HG02571 (cell line): ENCODE results near the gene CDH11.
A peak's percentile ranks its signal among the peaks of the same experiment; 100 is the strongest.

ENCODE experiments used
- ATAC-seq: cut with Tn5 transposase; IDR thresholded peaks from one replicate; pipeline ENCODE4 v1.9.1; 2021; ENCODE audit warnings: mild to moderate bottlenecking, moderate library complexity; ENCODE audit not compliant: unreplicated experiment

Gene CDH11

DNA sequence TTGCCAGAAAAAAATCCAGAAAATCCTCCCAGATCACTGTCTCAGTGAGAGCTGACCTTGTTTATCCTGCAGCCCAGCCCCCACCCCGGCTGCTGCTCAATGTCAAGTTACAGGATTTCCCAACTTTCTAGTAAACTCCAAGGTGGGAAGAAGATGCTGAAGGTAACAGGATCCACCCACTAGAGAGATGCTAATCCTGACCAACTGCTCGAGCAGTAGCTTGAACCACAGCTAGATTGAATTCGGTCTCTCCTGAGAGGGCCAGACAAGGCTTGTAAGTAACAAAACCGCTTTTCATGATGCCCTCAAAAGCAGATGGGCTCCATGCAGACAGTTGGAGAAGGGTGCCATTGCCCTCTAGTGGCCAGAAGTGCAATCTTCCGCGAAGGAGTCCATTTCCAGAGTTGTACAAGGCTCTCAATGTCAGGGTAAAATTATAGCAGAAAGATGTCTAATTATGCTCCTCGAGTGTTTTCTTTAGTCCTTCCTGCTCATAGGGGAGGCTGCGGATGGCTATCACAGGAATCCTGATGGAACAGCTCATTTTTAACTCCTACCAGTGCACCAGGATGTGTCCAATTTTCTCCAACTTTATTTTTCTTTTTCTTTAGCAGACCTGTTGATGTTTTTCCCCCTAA is 3.9 kb downstream of the CDH11 start:
- ATAC-seq = peak; percentile 79

DNA sequence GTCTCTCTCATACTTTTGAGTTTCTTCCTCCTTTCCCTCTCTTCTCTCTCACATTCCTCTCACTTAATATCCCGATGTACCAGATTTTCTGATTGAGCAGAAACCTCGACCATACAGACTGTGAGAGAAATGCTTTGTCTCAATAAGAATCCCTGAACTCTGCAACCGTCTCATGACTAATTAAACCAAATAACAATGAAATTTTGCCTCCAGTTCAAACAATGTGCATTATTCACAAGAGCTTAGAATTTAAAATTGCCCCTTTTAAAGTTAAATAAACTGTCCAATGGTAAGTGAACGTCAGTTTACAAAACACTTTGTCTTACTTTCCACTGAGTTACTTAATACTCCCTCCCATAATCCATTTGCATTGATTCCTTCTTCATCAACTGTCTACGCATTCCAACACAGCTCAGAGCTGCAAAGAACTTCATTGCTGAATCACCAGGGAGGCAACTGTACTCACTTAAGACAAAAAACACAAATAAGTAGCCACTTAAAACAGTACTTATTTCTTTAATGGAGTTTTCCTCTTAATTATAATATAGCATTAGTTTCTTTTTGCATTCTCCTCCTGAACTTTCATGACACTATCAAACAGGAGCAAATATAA is 4.9 kb downstream of the CDH11 start:
- no peak for ATAC-seq

DNA sequence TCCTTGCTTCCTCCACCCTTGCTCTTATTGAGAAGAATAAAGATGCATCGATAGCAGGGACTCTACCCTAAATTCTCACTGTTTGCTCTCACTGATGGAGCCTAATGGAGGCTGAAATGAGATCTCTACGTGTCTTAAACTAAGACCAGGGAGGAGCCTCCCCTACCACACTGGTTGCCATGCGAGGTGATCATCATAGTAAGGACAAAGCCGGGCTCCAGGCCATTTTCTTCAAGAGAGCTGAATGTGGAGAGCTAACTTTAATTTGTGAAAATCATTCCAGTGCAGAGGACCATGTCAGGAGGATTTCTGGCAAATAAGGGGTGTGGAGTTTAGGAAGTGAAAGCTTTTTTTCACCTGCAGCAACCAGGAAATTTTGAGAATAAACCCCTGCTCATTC is 5.6 kb downstream of the CDH11 start:
- ATAC-seq = no peak

DNA sequence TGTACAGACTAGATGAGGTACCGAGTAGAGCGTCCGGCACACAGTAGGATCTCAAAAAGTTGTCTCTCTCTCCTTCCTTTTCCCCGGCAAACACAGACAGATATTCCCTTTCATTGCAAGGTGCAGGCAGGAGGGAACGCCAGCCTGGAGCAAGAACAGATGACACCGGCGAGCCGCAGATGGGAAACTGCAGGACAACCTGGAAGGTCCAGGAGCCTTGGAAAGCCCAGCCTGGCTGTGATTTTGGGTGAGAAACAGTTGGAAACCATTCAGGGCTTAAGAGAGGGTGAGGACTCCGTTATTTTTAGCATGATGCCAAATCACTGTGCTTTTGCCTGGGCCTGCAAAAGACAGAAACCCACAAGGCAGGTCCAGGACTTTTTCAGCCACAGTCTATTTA is 7.3 kb downstream of the CDH11 start:
- ATAC-seq = no peak

DNA sequence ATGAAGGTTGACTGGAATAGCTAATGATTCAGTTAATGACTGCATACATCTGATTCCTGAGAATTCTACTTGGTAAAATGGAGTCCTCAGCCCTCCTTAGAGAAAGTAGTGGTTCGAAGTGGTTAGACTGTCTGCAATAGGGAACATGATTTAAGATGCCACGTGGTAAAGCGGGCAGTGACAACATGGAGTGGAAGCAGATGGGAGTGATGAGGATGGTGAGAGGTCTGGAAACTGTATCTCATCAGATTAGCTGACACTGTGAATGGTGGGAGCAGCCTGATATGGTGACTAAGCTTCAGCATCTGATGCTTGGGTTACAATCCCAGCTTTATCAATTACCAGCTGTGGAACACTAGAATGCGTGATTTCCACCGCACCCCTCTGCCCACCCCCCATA is 8.4 kb downstream of the CDH11 start:
- ATAC-seq = no peak

DNA sequence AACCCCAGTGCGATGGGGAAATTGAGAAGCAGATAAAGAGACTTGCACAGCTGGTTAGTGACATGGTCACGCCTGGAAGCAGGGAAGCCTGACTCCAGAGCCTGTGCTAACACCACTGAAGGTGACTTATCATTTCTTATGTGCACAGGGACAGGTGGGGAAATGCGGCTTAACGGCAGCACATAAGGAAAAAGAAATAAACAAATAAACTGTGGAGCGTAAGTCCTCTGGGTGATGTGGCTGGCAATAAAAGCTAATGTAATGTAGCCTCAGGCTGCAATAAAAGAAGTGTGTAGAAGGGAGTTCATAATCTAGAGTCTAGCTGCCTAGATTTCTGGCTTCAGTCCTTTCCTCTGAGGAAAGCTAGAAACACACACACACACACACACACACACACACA is 10.6 kb downstream of the CDH11 start:
- no peak for ATAC-seq

DNA sequence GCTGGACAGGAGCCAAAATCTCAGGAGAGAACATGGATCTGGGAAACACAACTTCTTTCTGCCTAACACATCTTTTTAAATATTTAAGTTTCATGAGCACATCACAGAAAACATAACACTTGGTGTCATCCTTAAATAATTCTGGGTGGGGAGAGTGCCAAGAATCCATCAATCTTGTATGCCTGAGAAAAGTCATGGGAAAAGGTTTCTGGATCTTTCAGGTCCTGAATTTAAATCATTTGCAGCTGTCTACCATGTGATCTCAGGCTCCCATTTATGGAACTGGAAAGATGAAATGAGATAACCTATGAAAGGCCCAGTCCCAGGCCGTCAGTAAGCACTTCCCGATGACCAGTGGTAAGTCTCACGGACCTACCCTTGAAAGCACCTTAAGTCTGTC is 15.1 kb downstream of the CDH11 start:
- ATAC-seq = no peak

DNA sequence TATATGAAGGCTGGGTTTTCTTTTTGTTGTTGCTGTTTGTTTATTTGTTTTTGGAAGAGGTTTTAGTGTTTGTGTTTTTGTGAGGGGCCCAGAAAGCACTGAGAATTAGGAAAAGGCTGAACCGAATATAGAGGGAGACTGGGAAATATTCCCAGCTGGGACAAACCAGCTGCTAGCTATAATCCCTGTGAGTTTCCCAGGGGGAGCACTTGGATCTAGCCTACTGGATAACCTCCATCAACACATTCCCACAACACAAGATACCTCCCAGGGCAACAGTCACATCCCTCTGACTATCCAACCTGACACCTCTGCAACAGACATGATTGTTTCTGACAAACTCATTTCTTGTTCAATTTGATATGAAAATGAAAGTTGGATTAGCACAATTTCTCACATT is 16.7 kb downstream of the CDH11 start:
- ATAC-seq = no peak

DNA sequence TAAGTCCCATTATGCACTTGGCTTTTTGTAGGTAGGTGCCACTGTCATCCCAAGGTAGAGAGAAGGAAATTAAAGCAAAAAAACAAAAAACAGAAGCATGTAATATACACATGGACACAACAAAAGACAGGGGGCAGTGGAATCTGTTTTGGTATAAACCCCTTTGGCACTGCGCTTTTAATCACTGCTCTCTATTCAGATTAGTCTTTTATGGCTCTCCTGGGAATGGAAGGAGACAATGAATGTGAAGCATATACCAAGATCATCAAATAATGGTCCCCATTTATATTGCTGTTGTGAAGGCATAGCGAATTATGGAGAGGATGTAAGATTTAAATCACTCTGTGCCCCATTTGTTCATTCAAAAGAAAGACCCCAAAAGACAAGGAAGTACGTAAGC is 17.4 kb downstream of the CDH11 start:
- ATAC-seq = no peak

DNA sequence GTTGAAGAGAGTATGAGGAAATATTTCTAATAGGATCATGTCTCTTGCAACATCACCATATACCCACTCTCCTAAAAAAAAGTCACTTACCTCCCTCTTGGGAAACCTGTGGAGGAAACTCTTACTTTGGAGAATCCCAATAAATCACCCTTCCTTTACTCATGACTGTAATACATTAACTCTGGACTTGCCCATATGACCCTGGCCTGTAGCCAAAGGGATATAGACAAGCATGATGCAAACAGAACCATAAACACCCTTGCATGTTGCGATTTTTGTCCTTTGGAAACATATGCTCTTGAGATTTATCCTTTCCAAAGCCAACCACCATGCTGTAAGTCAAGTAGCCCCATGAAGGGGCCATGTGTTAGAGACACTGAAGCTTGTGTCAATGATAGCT is 19.5 kb downstream of the CDH11 start:
- no peak for ATAC-seq

DNA sequence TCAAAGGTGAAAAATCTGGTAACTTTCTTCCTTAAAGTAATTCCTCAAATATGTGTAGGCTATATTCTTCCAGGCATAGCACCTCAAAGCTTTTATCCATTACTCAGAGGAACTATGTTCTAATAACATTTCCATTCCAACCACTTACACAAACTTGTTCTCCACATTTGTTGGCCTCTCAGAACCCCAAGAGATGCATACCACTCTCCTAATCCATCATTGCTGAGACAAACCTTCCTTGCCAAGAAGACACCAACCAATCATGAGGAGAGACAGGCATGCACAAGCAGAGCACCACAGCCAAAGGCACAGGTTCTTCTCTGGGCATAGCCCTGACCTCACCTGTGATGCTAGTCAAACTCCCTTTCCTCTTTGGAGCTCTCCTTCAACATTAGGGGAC is 20.9 kb downstream of the CDH11 start:
- no peak for ATAC-seq

DNA sequence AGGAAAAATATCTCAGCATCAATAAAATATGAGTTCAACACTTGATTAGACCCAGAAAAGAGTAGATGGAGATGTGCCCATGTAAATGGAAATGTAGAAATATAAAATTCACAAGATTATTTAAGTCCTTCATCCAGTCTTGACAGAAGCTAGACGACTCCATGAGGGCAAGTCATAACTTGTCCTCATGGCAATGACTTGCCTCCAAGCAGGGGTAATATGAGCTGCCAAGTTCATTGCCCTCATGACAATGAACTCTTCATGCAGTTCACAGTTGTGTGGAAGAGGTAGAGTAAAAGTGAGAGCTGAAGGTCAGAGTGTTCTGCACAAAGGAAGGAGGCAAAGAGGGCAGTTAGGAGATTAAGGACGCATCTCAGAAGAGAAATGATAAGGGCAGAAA is 22.3 kb downstream of the CDH11 start:
- no peak for ATAC-seq

DNA sequence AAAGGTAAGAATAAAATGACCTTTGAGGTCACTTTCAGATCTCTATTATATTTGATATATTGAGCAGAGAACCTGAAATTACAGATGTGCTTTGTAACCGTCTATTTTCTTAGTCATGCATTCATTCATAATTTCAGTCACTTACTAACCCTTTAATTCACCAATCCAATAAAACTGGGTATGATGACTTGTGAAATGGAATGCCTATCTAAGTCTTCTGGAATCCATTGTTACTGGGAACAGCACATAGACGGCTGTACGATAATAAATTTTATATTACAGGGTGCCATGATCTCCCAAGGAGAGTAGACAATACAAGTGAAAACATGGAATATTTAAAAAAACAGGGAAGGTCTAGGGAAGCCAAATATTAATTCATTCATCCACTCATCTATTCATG is 22.9 kb downstream of the CDH11 start:
- ATAC-seq = no peak

DNA sequence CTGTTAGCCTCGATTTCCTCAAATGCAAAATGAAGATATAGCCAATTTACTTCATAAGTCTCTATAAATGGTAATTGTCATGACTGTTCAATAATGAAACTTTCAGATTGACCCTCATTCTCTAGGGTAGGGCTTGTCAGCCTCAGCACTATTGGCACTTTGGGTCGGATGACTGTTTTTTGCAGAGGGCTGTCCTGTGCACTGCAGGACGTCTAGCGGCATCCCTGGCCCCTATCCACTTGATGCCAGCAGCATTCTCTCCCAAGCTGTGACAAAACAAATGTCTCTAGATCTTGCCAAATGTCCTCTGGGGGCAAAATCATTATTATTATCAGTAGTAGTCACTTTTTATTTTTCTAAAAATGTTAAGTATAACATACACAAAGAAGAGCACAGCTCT is 24.6 kb downstream of the CDH11 start:
- ATAC-seq = no peak

DNA sequence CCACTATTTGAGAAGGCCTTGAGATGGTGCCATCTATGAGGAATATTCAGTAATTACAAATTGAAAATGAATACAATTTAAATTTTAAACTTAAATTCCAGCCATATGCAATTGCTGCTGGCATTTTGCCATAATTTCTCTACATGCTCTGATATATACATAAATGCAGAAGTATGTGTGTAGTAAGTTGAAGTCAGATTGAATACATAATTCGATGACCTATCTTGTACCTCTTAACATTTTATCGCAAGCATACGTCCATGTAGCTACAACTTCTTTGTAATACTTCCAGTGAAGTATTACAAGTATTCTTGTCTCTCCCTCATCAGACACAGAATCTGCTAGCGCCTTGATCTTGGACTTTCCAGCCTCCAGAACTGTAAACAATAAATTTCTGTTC is 26.0 kb downstream of the CDH11 start:
- ATAC-seq = no peak

DNA sequence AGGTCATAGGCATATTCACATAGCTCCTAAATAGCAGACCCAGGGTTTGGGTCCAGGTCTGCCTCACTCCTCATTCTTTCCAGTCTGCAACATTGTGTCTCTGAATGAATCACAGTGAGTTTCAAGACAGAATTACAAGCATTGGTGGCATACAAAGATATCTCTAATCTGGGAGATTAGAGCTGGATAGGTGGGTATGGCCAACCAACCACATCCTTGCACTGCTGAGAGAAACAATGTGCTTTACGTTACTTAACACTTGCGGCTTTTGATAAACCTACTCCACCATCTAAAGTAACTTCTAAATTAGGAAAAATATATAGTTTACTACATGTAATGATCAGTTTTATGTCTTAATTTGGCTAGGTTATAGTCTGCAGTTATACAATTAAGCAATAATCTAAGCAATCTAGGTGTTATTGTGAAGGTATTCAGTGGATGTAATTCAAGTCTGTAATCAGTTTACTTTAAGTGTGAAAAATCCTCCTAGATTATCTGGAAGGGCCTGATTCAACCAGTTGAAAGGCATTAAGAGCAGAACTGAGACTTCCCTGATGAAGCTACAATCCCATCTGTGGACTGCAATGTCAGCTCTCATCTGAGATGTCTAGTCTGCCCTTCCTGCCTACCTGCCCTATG is 26.7 kb downstream of the CDH11 start:
- ATAC-seq = no peak

DNA sequence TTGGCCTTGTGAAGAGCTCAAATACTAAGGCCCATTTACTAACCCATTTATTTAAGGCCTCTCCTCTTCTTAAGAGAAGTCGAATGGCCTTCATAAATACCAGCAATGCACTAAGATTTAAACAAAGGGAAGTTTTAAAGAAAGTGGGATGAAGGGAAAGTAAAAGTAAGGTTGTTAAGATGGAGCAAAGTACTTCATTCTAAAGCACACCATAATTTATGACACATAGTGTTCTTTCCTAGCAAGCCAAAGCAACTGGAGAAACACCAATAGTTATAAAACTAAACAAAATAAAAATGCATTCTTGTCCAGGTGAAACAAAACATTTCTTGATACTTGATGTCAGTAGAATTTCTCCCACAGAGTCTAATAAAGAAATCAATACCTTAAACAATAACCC is 27.9 kb downstream of the CDH11 start:
- no peak for ATAC-seq

DNA sequence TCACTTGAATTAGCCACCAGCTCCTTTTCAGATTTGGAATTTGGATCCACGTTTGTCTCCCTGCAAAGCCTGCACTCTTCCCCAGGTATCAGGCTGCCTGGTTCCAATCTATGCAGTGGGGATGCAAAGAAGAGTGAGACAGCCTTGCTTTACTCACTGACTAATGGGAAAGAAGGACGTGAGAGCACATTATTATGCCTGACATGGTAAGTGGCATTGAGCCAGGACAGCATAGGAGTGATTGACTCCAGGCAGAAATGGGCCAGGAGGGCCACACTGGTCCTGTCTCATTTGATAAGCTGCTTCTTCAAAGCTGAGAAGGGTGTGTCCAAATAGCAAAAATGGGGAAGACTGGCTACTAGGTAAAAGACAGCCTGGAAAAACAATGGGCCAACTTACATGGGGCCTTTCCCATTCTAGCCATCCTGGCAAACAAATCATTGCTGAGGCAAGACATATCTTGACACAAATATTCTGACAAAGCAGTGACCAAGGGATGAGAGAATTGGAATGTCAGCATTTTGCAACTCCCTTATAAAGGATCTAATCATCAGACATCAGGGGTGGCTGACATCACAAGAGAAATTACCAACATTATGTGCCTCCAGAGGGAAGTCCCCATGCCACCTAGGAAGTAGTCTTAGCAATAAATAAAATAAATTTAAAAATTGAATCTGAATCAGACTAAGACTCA is 38.6 kb downstream of the CDH11 start:
- no peak for ATAC-seq

DNA sequence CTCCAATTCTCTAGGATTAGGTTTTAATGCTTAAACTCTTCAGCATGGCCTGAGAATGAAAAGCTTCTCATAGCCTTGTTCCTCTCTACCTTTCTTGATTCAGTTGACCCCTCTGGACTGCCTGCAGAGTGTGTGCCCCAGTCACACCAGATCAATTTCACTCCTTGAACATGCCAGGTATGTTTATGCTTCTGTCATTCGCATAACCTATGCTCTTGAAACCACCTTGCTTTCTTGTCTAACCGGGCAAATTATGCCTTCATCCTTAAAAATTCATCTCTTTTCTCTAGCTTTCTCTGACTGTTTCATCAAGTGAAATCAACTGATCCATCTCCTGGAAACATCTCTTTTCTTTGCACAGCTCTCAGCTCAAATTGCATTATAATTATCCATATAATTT is 42.3 kb downstream of the CDH11 start:
- no peak for ATAC-seq

DNA sequence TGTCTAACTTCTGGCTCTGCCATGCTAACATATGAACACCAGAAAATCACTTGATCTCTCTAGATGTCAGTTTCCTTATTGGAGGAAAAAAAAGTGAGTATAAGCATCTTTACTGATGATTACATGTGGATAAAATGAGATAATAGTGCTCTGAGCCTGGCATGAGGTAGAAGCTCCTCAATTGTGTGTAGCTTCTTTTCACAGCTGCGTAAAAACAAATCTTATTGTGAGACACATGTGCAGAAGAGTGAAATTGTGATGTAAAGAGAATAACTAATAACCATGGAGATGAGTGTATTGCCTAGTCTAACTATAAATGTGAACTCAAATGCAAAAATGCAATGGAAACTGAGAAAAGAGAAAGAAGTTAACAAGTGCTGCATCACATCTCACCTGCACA is 44.7 kb downstream of the CDH11 start:
- ATAC-seq = no peak

DNA sequence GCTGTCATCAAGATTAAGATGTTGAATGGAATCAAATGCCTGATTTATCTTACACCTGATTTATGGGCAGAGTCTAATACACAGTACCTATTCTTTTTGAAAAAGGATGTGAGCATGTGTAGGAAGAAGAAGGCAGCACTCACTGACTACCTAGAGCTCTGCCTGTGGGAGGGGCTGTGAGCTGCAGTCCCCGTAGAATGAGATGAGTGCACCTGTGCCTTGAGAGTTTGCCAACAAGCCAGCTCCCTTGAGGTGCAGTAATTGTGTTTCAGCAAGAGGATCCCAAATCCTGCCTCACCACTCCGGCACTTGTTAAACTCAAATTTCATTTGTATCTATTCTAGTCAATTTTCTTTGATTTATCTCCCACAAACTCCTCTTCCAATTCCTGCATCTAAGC is 46.0 kb downstream of the CDH11 start:
- ATAC-seq = no peak
